Stimulated activated CD4-positive, alpha-beta T cell treated with anti-CD3 and anti-CD28 coated beads, Interleukin-12 subunit alpha, Interleukin-12 subunit beta, amount 100 ng/mL, for 4 hours (primary cell): ENCODE measurements around the gene KRTAP2-2.
"Not testable (repeated sequence)": the region's sequence is repeated elsewhere in the genome, so short reads cannot be mapped to it uniquely, and the experiment has no call there.

Experiments
- DNase-seq: peaks from one replicate; pipeline ENCODE4 v3.0.0-alpha.2; 2020

KRTAP2-2 gene

GRCh38 chr17:41063449-41063848 lies 8.4 kb upstream of the KRTAP2-2 start:
- no peak for DNase-seq

- DNase-seq = no peak
These were observed 6.9 kb upstream of the KRTAP2-2 start for GRCh38 chr17:41061964-41062363.

DNA sequence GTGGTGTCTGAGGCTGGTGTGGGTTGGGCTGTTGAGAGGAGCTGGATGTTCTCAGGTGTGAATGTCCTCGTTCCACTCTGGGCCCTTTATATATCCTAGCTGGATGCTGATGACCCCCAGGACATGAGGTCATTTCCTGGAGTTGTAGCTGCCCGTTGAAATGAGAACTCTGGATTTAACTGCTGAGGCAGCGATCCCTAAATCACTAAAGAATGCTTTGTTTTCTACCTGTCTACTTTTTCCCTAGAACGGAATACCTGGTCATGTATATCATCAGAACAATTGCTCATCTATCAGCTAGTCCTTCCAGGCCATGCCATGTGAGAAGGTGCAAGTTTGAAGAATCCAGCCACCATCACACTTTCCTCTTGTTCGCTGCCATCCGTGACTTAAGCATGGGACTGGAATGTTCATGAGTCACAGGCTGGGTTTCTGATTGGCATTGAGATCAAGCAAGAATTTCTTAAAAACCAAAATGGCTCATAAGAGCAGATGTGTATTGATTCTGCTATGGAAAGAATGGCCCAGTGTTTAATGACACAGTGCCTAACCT lies 5.1 kb upstream of the KRTAP2-2 start, which contains the start of gene KRTAP2-3:
KRTAP2-3 (minus strand) TSS at position 63 of the 553 bp plus-strand sequence. CDS start 64 bp downstream, outside the sequence.
- no peak for DNase-seq

- DNase-seq = not testable (repeated sequence)
These were observed 4.4 kb upstream of the KRTAP2-2 start for GRCh38 chr17:41059276-41060051.

DNA sequence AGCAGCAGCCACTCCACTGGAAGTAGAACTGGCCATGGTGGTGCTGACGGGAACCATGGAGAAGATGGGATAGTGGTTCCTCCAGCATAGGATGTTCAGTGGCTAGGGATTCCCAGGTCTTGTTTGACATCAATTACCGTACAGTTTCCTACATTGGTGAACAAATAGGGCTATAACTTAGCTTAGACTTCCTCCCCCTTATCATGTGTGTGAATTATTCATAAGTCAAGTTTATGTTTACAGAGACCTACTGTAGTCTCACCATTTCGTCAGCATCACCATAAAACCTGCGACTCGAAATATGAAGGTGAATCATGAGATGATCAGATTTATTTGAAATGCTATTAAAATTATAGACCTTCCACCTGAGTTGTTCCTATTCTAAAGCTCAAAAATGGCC lies 3.7 kb upstream of the KRTAP2-2 start:
- DNase-seq = no peak

GRCh38 chr17:41057547-41057946 lies 2.5 kb upstream of the KRTAP2-2 start:
- no peak for DNase-seq

- DNase-seq = not testable (repeated sequence)
These were observed 474 bp downstream of the KRTAP2-2 start for GRCh38 chr17:41054556-41054955.

DNA sequence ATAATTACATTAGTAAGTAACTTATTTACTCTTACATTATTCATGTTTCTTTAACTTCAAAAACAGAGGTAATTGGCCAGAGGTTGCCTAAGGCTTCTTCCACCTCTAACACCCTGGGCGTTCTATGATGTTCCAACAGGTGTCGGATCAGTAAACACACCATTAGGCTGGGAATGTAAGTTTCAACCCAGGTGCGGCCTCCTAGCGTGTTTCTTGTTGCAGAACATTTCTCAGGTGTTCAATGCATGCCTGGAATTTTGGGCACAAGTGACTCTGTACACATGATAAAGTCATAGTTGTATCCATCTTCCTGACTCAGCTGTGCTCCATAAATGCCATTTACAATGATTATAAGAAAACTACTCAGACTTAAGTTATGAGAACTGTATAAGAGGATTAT lies 1.0 kb downstream of the KRTAP2-2 start:
- DNase-seq = no peak

GRCh38 chr17:41052566-41052965 lies 2.5 kb downstream of the KRTAP2-2 start:
- no peak for DNase-seq

DNA sequence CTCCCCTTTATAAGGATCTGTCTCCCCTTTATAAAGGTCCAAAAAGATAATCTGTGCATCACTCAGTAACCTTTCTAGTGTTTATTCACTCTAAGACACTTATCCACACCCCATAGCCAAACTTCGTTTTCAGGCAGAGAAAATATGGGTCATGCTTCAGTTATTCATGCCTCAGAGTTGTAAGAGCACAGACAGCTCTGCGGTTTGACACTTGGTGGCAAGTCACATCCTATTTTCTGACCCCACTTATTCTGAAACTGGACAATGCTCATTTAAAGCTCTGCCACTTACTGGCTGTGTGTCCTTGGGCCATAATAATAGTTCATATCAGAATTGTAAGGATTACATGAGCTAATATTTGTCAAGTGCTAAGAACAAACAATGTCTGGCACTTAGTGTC lies 5.9 kb downstream of the KRTAP2-2 start:
- no peak for DNase-seq

DNA sequence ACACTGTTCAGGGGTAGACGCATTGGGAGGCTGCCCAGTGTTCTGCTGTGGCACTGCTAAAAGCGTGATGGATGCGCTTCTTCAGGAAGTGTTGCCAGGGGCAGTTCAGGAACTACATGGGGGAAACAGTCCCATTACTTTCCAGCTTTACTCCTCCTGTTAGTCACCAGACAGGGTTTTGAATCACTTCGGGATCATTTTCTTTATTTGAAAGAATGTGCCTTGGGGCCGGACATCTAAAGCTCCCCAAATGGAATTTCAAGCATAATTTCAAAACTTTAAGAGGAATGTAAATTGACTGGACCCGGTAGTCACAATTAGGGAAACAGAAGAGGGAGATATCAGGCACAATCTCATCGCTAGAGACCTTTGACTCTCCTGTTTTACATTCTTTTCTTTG lies 6.6 kb downstream of the KRTAP2-2 start:
- DNase-seq = no peak

DNA sequence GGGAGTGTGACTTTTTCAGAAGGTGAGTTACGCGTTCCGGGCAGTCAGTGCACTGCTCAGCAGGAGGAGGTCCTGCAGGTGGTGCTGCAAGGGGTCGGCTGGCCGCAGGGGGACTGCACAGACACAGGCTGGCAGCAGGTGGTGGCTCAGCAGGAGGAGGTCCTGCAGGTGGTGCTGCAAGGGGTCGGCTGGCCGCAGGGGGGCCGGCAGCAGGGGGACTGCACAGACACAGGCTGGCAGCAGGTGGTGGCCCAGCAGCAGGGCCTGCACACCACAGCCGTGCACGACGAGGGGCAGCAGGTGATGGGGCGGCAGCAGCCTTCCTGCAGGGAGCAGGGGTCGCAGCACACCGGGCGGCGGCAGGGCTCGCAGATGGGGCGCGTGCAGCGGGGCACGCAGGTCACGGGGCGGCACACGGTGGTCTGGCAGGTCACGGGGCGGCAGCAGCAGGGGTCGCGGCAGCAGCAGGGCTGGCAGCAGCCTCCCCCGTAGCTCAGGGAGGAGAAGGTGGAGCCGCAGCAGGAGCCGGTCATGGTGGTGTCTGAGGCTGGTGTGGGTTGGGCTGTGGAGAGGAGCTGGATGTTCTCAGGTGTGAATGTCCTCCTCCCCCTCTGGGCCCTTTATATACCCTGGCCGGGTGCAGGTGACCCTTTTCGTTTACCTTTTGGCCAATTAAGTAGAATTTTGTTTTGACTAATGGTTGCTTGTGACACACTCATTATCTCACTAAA lies 8.1 kb downstream of the KRTAP2-2 start, which contains the start of gene KRTAP2-1:
KRTAP2-1 (minus strand) TSS at position 582 of the 731 bp plus-strand sequence; CDS start at position 533, 49 bp downstream.
- DNase-seq = not testable (repeated sequence)

GRCh38 chr17:41042953-41043352 lies 12.1 kb downstream of the KRTAP2-2 start:
- DNase-seq = no peak

DNA sequence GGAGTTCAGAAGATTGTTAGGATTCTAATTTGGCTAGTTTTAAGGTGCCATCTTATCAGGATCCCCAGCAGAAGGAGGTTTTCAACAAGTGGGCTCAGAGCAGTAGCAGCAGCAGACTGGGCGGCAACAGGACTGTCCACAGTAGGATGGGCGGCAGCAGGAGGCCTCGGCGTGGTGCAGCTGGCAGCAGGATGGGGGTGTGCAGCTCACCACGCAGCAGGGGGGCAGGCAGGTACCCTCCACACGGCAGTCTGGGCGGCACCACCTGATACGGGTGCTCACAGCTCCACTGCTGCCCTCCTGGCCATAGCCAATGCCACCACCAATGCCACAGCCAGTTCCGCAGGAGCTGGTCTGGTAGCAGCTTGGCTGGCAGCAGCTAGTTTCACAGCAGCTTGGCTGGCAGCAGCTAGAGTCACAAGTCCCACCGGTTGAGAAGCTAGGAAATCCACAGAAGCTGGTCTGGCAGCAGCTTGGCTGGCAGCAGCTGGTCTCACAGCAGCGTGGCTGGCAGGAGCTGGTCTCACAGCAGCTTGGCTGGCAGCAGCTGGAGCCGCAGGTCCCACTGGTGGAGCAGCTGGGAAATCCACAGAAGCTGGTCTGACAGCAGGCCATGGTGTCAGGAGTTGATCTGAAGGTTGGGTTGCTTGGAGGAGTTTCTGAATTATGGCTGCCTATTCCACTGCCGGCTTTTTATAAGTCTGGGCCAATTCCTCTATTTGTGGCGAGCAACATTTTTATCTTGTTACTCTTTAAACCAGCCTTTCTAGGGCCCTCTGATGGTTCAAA lies 14.1 kb downstream of the KRTAP2-2 start, which contains the start of gene KRTAP1-1:
KRTAP1-1 (minus strand) TSS at position 668 of the 789 bp plus-strand sequence; CDS start at position 615, 53 bp downstream.
- DNase-seq = not testable (repeated sequence)

- DNase-seq = no peak
These were observed 17.1 kb downstream of the KRTAP2-2 start for GRCh38 chr17:41037853-41038350.

DNA sequence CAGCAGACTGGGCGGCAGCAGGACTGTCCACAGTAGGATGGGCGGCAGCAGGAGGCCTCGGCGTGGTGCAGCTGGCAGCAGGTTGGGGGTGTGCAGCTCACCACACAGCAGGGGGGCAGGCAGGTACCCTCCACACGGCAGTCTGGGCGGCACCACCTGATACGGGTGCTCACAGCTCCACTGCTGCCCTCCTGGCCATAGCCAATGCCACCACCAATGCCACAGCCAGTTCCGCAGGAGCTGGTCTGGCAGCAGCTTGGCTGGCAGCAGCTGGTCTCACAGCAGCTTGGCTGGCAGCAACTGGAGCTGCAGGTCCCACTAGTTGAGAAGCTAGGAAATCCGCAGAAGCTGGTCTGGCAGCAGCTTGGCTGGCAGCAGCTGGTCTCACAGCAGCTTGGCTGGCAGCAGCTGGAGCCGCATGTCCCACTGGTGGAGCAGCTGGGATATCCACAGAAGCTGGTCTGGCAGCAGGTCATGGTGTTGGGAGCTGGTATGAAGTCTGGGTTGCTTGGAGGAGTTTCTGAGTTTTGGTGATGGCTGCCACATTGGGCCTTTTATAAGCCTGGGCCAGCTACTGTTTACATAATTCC lies 20.6 kb downstream of the KRTAP2-2 start, which contains the start of gene KRTAP1-3:
KRTAP1-3 (minus strand) TSS at position 529 of the 590 bp plus-strand sequence; CDS start at position 476, 53 bp downstream.
- DNase-seq = not testable (repeated sequence)

DNA sequence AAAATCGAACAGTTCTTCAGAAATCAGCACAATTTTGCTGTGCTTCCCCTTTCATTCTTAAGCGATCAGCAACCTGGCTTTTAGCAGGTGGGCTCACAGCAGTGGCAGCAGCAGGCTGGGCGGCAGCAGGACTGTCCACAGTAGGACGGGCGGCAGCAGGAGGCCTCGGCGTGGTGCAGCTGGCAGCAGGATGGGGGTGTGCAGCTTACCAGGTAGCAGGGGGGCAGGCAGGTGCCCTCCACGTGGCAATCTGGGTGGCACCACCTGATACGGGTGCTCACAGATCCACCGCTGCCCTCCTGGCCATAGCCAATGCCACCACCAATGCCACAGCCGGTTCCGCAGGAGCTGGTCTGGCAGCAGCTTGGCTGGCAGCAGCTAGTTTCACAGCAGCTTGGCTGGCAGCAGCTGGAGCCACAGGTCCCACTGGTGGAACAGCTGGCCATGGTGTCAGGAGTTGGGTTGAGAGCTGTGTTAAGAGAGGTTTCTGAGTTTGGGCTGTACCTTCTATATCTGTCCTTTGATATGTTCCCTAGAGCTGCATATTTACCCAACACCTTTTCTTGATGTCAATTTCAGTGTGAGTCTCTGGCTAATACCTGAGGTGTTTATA lies 25.3 kb downstream of the KRTAP2-2 start, which contains the start of gene KRTAP1-4:
KRTAP1-4 (minus strand) TSS at position 563 of the 613 bp plus-strand sequence; CDS start at position 446, 117 bp downstream.
- DNase-seq = no peak

DNA sequence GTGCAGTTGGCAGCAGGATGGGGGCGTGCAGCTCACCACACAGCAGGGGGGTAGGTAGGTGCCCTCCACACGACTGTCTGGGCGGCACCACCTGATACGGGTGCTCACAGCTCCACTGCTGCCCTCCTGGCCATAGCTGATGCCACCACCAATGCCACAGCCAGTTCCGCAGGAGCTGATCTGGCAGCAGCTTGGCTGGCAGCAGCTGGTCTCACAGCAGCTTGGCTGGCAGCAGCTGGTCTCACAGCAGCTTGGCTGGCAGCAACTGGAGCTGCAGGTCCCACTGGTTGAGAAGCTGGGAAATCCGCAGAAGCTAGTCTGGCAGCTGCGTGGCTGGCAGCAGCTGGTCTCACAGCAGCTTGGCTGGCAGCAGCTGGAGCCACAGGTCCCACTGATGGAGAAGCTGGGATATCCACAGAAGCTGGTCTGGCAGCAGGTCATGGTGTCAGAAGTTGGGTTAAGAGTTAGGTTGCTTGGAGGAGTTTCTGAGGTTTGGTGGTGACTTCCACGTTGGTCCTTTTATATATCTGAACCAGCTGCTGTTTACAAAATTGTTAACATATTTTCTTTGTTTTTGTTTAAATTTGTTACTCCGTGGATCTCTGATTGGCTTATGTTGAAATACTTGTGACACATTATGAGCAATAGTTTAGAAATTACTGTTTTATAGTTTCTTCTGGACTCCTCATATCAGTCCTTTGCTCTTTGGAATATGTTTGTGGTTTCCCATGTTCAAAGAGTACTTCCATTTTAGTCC lies 28.1 kb downstream of the KRTAP2-2 start, which contains the start of gene KRTAP1-5:
KRTAP1-5 (minus strand) TSS at position 494 of the 757 bp plus-strand sequence; CDS start at position 441, 53 bp downstream.
- DNase-seq = no peak

DNA sequence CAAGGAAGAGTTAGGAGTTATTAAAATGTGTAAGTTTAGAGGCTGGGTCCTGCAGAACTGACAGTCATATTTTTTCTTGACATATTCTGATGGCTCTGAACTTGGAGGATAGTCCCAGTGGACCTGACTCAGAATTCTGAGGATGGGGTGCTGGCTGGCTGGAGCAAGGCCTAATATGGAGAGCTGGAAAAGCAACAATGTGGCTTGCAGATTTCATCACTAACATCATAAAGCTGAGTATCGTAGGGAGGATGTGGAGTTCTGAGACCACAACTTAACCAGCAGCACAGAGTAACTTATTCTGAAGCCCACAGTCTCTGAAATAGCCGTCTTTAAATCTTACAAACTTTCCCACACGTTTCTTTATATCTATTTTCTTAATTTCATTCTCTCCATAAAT lies 30.3 kb downstream of the KRTAP2-2 start:
- no peak for DNase-seq

- DNase-seq = no peak
These were observed 34.7 kb downstream of the KRTAP2-2 start for GRCh38 chr17:41020336-41020735.
